A549 (cell line): Measurements from ENCODE around the gene OR56B4. TPM values are rescaled to one million over a fixed set of nuclear protein-coding genes. Genes with fewer than 3 reads are reported as not detected.

Experiments
- ATAC-seq, 2 experiments: fragments of 200-7000 bp in 1 of 2; fragments of >200 bp in 1 of 2; cut with Nextera tagmentation in 1 of 2; cut with Tn5 transposase in 1 of 2; 3 replicates each; pipeline versions ENCODE4 v1.8.0 to v1.9.1; 2018 to 2020; ENCODE audit warnings: mild to moderate bottlenecking in 1 of 2, moderate library complexity in 1 of 2
- CTCF ChIA-PET: fragments of 300-600 bp; sonication (Branson Sonifier 250); formaldehyde crosslinking; extraction: SDS; loops from one replicate; lab custom pipeline; 2021; ENCODE audit warnings: antibody characterized with exemption, inconsistent platforms; lab: Yijun Ruan, JAX
- POLR2A ChIA-PET: fragments of 350-600 bp; formaldehyde crosslinking; extraction: SDS; loops from one replicate; lab custom pipeline; 2021; ENCODE audit warnings: antibody characterized with exemption, inconsistent platforms; lab: Yijun Ruan, JAX
- DNase-seq, 2 experiments: peaks; one replicate each; pipeline versions ENCODE4 v3.0.0 to v3.0.0-alpha.2; 2011 to 2016; ENCODE audit warnings: low read depth in 1 of 2, low spot score in 1 of 2
- FAIRE-seq: peaks from 2 replicates; lab custom pipeline; 2011; peaks lifted over from hg19 to GRCh38; lab: Jason Lieb, UNC
- H3K27ac ChIP-seq, 2 experiments: fragments of >200 bp; sonication (Bioruptor Twin); formaldehyde crosslinking; 3 replicates each; pipeline ENCODE4 v1.5.1; 2016 to 2017
- H3K4me1 ChIP-seq: fragments of >200 bp; sonication (Bioruptor Twin); formaldehyde crosslinking; 3 replicates; pipeline ENCODE4 v1.6.1; 2016
- H3K4me2 ChIP-seq: fragments of >200 bp; sonication (Bioruptor Twin); formaldehyde crosslinking; 3 replicates; pipeline ENCODE4 v1.6.1; 2016
- H3K4me3 ChIP-seq: fragments of >200 bp; sonication (Bioruptor Twin); formaldehyde crosslinking; 3 replicates; pipeline ENCODE4 v1.5.1; 2016
- H3K9me3 ChIP-seq: fragments of >200 bp; sonication (Bioruptor Twin); formaldehyde crosslinking; 3 replicates; pipeline ENCODE4 v1.6.1; 2016
- BCL3 ChIP-seq: fragments of >200 bp; sonication (Bioruptor Twin); formaldehyde crosslinking; IDR thresholded peaks from 3 replicates; pipeline ENCODE4 v1.6.1; 2016
- CBX2 ChIP-seq: fragments of 200-600 bp; sonication (generic); IDR thresholded peaks from 2 replicates; pipeline ENCODE4 v1.6.1; 2016; ENCODE audit warnings: low read depth, mild to moderate bottlenecking, borderline replicate concordance
- CBX8 ChIP-seq: fragments of 200-600 bp; sonication (generic); IDR thresholded peaks from 2 replicates; pipeline ENCODE4 v1.6.1; 2016
- CEBPB ChIP-seq, 2 experiments: fragments of >200 bp in 1 of 2; sonication (Bioruptor Twin) in 1 of 2; formaldehyde crosslinking in 1 of 2; IDR thresholded peaks; 2 replicates each; pipeline ENCODE4 v1.6.1; 2012 to 2016
- CHD2 ChIP-seq: fragments of 150-350 bp; IDR thresholded peaks from 2 replicates; pipeline ENCODE4 v1.6.1; 2014; ENCODE audit warnings: low read length; ENCODE audit not compliant: partially characterized antibody
- CHD4 ChIP-seq: fragments of 200-600 bp; sonication (generic); IDR thresholded peaks from 2 replicates; pipeline ENCODE4 v1.6.1; 2016; ENCODE audit warnings: antibody characterized with exemption, mild to moderate bottlenecking, borderline replicate concordance
- E2F6 ChIP-seq: IDR thresholded peaks from 2 replicates; pipeline ENCODE4 v1.6.1; 2012; ENCODE audit warnings: low read depth, borderline replicate concordance
- EHMT2 ChIP-seq: fragments of 200-600 bp; sonication (generic); IDR thresholded peaks from 2 replicates; pipeline ENCODE4 v1.6.1; 2016; ENCODE audit warnings: antibody characterized with exemption, low read depth, mild to moderate bottlenecking, moderate library complexity
- ELK1 ChIP-seq: fragments of 150-350 bp; IDR thresholded peaks from 2 replicates; pipeline ENCODE4 v1.6.1; 2014; ENCODE audit warnings: low read depth, mild to moderate bottlenecking, low read length
- EP300 ChIP-seq, 2 experiments: fragments of >200 bp; sonication (Bioruptor Twin); formaldehyde crosslinking; IDR thresholded peaks; 2 replicates in 1 of 2; 3 replicates in 1 of 2; pipeline ENCODE4 v1.6.1; 2016 to 2017
- FOSB ChIP-seq: fragments of 250-450 bp; sonication (Bioruptor Pico); IDR thresholded peaks from 2 replicates; pipeline ENCODE4 v1.5.0; 2020; ENCODE audit warnings: mild to moderate bottlenecking, moderate library complexity
- FOXS1 ChIP-seq: fragments of 250-450 bp; sonication (Bioruptor Pico); IDR thresholded peaks from 2 replicates; pipeline ENCODE4 v1.5.0; 2020; ENCODE audit warnings: mild to moderate bottlenecking, moderate library complexity
- HDAC2 ChIP-seq: fragments of 200-600 bp; sonication (generic); IDR thresholded peaks from 2 replicates; pipeline ENCODE4 v1.6.1; 2016
- HOXA7 ChIP-seq: fragments of 250-450 bp; sonication (Bioruptor Pico); IDR thresholded peaks from 2 replicates; pipeline ENCODE4 v1.5.0; 2020; ENCODE audit warnings: mild to moderate bottlenecking, moderate library complexity
- HOXB13 ChIP-seq: fragments of 250-450 bp; sonication (Bioruptor Pico); IDR thresholded peaks from 2 replicates; pipeline ENCODE4 v1.5.0; 2020; ENCODE audit warnings: low read depth, mild to moderate bottlenecking, moderate library complexity
- HOXB5 ChIP-seq: fragments of 250-450 bp; sonication (Bioruptor Pico); IDR thresholded peaks from 2 replicates; pipeline ENCODE4 v1.5.0; 2020; ENCODE audit warnings: mild to moderate bottlenecking, moderate library complexity
- JUNB ChIP-seq: fragments of >200 bp; sonication (Bioruptor Twin); formaldehyde crosslinking; IDR thresholded peaks from 2 replicates; pipeline ENCODE4 v1.6.1; 2016
- PBX3 ChIP-seq: IDR thresholded peaks from 2 replicates; pipeline ENCODE4 v1.6.1; 2012
- RARB ChIP-seq: fragments of 250-450 bp; sonication (Bioruptor Pico); IDR thresholded peaks from 2 replicates; pipeline ENCODE4 v1.8.0; 2021; ENCODE audit warnings: mild to moderate bottlenecking, moderate library complexity
- REST ChIP-seq: fragments of 200-600 bp; sonication (generic); IDR thresholded peaks from 2 replicates; pipeline ENCODE4 v1.6.1; 2016; ENCODE audit warnings: antibody characterized with exemption, mild to moderate bottlenecking, moderate library complexity
- SMC3 ChIP-seq: fragments of >200 bp; sonication (Bioruptor Twin); formaldehyde crosslinking; IDR thresholded peaks from 3 replicates; pipeline ENCODE4 v1.6.1; 2018; ENCODE audit warnings: inconsistent platforms
- TFCP2L1 ChIP-seq: fragments of 250-450 bp; sonication (Bioruptor Pico); IDR thresholded peaks from 2 replicates; pipeline ENCODE4 v1.5.0; 2021; ENCODE audit warnings: mild to moderate bottlenecking
- TP53 ChIP-seq: fragments of 250-450 bp; sonication (Bioruptor Pico); IDR thresholded peaks from 2 replicates; pipeline ENCODE4 v1.5.0; 2021; ENCODE audit warnings: mild to moderate bottlenecking, moderate library complexity
- ZC3H11A ChIP-seq: fragments of 450-650 bp; IDR thresholded peaks from 2 replicates; pipeline ENCODE4 v1.6.1; 2014; ENCODE audit warnings: antibody characterized with exemption, mild to moderate bottlenecking
- ZSCAN20 ChIP-seq: fragments of 250-450 bp; sonication (Bioruptor Pico); IDR thresholded peaks from 2 replicates; pipeline ENCODE4 v1.8.0; 2022; ENCODE audit warnings: mild to moderate bottlenecking, moderate library complexity
- WGBS: methylation state at CpG from one replicate; pipeline ENCODE4 v1.1.6; 2017; ENCODE audit errors: missing lambda C conversion rate; 5-methylcytosine and 5-hydroxymethylcytosine counted together
- polyA plus RNA-seq, 4 experiments: library from polyadenylated mRNA; depleted of rRNA in 3 of 4; stranded (reverse); fragments of >200 nt; fragmentation: RNase III in 1 of 4; extraction: RNeasy Plus Mini Kit Qiagen cat#74134 plus additional on column Dnase treatment in 1 of 4; gene quantifications; 2 replicates in 3 of 4; 3 replicates in 1 of 4; pipeline ENCODE4 v1.2.3, GENCODE V29; 2011 to 2017

The OR56B4 gene
- polyA plus RNA-seq, 2 of the 4 experiments (the other 2 are of a cell fraction) = not detected

- Histone ChIP-seq H3K4me1 (no peaks in the 10 kb centered on the region), H3K27ac (no peak overlapping the region)
- CTCF ChIA-PET = no interaction called here
- TF ChIP-seq SMC3 = no peak
- TF ChIP-seq TFCP2L1 = no peak
- no peak for TF ChIP-seq CEBPB (IDR thresholded peaks at IDR 0.05)
- no peak for TF ChIP-seq PBX3
- TF ChIP-seq HDAC2 = no peak
- no peak for TF ChIP-seq BCL3
- no peak for TF ChIP-seq EHMT2
- TF ChIP-seq RARB (CRISPR knock-in tag) = no peak
- TF ChIP-seq ELK1 = no peak
- TF ChIP-seq FOSB = no peak
- TF ChIP-seq CHD4 = no peak
- TF ChIP-seq ZC3H11A = no peak
- no peak for TF ChIP-seq HOXA7
- TF ChIP-seq CHD2 = no peak
- TF ChIP-seq, all 56 proteins: peak for 0
- H3K9me3 ChIP-seq = no peaks in the 10 kb centered on the region
- WGBS = 0% methylated on average over 1 of the region's 1 CpG
- no peak overlapping the region for H3K4me2 ChIP-seq
- POLR2A ChIA-PET = no interaction called here
- H3K4me3 ChIP-seq = no peak overlapping the region
- no peak for FAIRE-seq
- no peak for DNase-seq
- ATAC-seq = no peak
Observed at GRCh38 chr11:6151117-6151516, 43.6 kb downstream of the OR56B4 start.

GRCh38 chr11:6152126-6152525 is 44.6 kb downstream of the OR56B4 start:
- CTCF ChIA-PET = no interaction called here
- POLR2A ChIA-PET = no interaction called here
- 14% methylated on average over 2 of the region's 2 CpGs for WGBS
- ATAC-seq = no peak
- no peak overlapping the region for H3K4me3 ChIP-seq
- no peak for FAIRE-seq
- no peak overlapping the region for H3K4me2 ChIP-seq
- no peak for DNase-seq
- no peak for TF ChIP-seq EP300 (IDR thresholded peaks at IDR 0.05)
- TF ChIP-seq CBX2 = no peak
- no peak for TF ChIP-seq REST
- TF ChIP-seq RARB (CRISPR knock-in tag) = no peak
- TF ChIP-seq JUNB = no peak
- TF ChIP-seq E2F6 = no peak
- TF ChIP-seq HOXB5 (CRISPR knock-in tag) = no peak
- TF ChIP-seq HOXB13 = no peak
- no peak for TF ChIP-seq PBX3
- no peak for TF ChIP-seq EHMT2
- TF ChIP-seq TP53 (CRISPR knock-in tag) = no peak
- TF ChIP-seq CBX8 = no peak
- no peak for TF ChIP-seq FOXS1 (CRISPR knock-in tag)
- TF ChIP-seq ZSCAN20 = no peak
- no peak for TF ChIP-seq HDAC2
- TF ChIP-seq, all 56 proteins: peak for 0
- H3K27ac ChIP-seq = no peak overlapping the region
- no peaks in the 10 kb centered on the region for H3K9me3 ChIP-seq
- H3K4me1 ChIP-seq = no peaks in the 10 kb centered on the region
